CD4-positive, alpha-beta T cell treated with Interleukin-10 for 1 hour (primary cell): ENCODE measurements around the gene SMPX.
"Not testable (repeated sequence)": the region's sequence is repeated elsewhere in the genome, so short reads cannot be mapped to it uniquely, and the experiment has no call there.

ENCODE experiments used
- DNase-seq: peaks from one replicate; pipeline ENCODE4 v3.0.0-alpha.2; 2020

SMPX gene

DNA sequence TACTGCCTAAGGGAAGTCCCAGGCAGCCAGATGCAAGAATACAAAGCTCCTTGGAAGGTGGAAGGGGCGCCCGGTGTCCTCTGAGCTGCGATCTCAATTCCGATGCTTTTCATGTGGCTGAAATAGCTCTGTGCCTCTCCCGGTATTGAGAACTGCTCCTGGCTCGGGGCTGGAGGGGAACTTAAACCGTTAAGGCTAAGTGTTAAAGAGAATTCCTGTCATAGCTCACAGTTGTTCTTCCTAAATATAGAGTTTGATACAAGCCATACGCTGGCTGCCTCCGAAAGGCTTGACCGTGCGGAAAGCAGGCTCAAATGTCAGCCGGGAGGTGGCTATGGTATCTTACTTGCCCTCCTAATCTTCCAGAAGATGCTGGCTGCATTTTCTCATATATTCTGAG is at the start of gene SMPX:
SMPX (minus strand) TSS at position 157 of the 400 bp plus-strand sequence. CDS start 3,826 bp downstream, outside the sequence.
- no peak for DNase-seq

DNA sequence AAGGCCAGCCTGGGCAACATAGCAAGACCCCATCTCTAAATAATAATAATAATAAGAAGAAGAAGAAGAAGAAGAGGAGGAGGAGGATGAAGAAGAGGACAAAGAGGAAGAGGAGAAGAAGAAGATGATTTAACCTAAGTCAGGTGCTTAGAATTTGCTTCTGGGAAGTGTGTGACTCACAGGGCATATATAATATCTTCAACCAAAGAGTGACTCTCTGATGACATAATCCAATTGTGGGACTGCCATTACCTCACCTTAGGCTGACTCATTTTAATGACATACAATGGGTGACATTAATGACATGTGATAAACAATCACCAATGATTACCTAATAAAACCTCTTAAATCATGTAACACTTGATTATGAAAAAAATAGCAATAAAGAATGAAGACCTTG is 48.8 kb upstream of the SMPX start:
- DNase-seq, result no peak

DNA sequence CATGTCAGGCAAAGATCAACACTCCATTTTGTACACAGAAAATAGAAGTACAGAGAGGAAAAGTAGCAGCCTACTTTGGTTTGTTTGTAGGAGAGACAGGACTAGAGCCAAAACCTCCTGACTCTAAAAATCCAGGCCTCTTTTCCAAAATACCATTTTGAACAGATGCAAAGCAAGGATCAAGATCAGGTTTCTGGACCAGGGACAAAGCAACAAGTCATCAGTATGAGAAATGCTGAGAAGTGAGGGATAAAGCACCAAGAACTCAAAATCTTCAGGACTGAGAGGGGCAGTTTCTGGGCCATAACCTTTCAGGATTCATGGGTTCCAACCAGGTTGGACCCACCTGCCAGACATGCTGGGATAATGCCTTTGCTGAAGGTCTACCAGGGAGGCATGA is 44.9 kb upstream of the SMPX start:
- no peak for DNase-seq

DNA sequence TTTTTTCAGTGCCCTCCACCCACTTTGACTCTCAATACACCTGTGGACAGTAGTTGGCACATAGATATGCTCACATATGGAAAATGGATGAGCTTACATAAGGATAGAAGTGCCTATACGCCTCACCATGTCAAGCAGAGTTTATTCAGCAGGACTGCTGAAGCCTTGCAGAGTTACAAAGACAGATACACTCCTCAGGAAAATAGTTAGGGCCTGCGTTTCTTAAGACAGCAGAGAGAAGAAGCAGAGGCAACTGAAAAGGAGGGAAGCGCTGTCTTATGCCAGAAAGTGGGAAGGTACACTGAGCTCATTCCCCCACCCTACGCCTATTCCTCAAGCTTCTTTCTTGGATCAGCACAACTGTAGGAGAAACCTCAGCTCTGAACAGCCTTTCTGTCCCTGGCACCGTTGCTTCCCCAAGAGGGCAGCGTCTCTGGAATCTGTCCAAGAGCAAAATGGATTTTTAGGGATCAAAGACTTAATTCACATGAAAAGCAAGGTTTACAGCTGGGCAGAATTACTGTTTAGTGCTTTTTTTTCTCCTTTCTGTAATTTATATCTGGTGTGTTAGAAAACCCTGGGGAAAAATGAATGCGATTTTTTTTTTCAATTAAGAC is 44.2 kb upstream of the SMPX start:
- no peak for DNase-seq

DNA sequence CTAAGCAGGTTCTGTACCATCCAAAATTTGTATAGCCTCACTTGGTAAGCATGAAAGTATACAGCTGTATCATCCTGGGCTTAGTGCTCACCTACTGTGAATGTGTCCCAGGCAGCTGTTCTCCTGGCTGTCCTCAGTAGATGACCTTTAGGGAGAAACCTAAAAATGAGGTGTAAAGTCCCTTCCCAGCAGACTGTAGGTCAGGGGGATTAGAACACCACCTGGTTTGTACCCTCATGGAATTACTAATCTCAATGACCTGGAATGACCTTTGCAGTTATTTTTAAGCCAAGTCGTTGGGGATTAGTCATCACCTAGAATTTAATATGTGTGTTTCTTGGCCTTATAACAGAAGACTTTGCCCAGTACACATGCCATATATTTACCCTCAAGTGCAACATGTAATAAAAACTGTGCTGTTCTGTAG is 42.4 kb upstream of the SMPX start:
- no peak for DNase-seq

DNA sequence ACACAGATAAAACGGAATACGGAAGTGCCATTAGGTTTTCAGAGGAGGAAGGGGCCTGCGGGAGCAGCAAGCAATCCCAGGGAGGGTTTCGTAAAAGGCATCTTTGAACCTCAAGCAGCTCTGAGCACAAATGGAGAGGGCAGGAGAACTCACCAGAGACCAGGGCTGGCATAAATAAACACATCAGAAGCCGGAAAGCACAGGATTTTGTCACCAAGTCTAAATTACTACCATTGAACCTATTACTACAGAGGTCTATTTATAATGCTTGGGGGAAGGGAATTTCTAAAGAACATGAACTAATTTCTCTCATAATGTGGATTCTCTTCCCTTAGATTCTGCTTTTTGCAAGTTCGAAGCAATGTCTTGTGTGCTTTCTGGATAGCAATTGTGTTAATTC is 41.9 kb upstream of the SMPX start:
- DNase-seq, result no peak

DNA sequence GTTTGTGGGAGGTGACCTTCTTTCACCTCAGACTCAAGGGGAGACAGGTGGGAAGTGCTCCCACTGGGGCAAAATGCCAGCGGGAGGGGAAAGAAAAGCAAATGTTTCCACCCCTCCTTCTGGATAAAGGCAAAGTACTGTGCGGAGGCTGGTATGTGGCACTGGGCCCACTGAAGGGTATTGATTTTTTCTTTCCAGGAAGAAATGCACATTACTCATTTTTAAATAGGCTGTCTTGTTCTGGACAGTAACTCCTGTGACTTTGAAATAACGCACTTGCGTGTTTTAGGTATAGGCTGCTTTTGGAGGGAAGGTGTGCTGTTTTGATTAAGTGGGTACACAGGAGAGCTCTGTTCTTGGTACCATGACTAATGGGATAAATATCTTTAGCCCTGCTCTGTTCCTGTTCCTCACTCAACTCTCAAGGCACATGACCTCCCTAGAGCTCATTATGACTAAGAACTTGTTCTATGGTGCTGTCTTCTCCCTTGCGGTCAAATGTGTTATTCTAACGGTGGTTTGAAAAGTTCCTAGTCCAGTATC is 40.8 kb upstream of the SMPX start:
- no peak for DNase-seq

DNA sequence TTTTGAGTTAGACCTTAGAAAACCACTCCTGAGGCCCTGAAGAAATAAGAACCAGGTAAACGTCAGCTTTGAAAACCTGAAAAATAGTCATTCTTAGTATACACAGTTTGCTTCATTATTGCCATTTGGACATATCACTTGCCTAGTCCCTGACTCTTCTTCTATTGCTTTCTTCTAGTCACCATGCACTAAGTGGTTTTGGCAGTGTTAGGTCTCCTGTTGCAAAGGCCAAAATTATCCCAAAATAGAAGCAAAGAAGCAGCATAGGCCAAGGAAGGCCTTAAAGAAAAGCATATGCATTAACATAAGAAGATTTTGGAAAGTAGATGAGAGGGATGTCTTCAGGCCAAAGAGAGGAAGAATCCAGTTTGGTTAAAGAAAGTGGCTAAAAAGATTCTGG is 24.1 kb upstream of the SMPX start:
- no peak for DNase-seq

DNA sequence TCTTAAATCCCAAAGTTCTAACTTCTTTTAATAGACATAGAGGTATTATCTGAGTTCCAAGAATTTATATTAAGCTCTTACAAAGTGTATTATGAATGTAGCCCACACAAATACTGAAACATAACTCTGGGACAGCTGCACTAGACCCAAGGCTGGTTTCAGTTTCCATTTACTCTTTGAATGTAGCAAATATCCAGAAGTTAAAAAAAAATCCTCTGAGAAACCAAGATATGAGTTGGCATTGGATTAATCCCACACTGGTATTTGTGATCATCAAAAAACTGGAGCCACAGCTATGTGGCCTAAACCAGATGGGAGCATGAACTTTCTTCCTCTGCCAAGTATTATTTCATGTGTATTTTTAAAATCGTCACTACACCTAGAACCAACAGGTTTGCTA is 23.6 kb upstream of the SMPX start:
- no peak for DNase-seq

DNA sequence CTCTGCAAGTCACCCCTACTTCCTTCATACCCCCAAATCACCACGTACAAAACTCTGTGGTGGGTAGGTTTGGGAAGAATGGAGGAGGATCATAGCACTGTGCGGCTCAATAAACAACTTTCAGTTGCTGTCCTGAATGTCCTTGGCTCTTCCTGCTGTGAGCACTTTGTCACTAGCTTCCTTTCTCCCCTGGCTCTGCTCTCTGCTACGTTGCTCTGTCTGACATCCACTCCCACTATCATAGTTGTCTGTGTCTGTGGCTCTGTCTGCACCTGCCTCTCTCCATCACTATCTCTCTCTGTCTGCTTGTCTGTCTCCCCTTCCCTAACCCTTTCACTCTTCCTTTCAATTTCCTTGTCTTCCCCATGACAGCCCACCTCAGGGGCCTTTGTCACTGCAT is 21.2 kb upstream of the SMPX start:
- no peak for DNase-seq

DNA sequence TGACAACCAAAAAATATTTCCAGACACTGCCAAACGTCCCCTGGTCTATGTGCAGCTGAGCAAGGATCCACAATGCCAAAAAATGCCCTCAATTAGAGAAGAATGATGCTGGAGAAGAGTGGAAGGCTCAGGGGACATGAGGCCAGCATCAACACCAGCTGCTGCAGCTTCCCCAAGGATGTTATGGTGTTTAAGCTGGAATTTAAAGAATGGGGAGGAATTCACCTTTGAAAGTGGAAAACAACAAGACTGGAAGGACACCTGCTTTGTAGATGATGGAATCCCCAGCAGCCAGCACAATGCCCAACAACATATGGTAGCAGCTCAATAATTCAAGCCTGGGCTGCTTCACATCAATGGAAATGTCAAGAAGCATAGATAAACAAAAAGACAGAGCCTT is 20.3 kb upstream of the SMPX start:
- DNase-seq, result no peak

DNA sequence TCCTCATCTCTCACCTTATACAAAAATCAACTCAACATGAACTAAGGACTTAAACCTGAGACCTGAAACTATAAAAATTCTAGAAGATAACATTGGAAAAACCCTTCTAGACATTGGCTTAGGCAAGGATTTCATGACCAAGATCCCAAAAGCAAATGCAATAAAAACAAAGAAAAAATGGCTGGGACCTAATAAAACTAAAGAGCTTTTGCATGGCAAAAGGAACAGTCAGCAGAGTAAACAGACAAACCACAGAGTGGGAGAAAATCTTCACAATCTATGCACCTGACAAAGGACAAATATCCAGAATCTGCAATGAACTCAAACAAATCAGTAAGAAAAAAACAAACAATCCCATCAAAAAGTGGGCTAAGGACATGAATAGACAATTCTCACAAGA is 17.2 kb upstream of the SMPX start:
- not testable (repeated sequence) for DNase-seq

DNA sequence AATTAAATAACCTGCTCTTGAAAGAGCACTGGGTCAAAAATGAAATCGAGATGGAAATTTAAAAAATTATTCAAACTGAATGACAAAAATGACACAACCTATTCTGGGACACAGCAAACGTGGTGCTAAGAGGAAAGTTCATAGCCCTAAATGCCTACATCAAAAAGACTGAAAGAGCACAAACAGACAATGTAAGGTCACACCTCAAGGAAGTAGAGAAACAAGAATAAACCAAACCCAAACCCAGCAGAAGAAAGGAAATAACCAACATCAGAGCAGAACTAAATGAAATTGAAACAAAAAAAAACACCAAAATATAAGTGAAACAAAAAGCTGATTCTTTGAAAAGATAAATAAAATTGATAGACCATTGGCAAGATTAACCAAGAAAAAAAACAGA is 15.1 kb upstream of the SMPX start:
- DNase-seq, result not testable (repeated sequence)

DNA sequence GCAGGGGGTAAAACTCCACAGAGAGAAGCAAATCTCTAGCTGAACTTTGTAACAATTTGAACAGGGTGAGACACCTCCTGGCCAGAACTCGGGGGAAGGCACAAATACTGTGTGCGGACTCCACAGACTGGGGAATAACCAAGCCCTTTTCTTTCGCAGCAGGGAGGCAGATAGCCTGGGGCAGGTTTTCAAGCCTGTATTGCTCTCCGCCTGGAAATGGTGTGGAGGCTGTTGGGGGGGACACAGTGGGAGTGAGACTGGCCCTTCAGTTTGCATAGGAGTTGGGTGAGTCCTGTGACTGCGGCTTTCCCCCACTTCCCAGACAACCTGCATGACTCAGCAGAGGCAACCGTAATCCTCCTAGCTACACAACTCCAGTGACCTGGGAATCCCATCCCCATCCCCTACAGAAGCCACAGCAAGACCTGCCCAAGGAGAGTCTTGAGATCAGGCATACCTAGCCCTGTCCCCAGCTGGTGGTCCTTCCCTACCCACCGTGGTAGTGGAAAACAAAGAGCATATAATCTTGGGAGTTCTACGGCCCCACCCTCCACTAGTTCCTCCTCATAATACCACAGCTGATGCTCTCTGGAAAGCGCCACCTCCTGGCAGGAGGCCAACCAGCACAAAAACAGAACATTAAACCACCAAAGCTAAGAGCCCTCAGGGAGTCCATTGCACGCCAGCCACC is 12.9 kb upstream of the SMPX start:
- no peak for DNase-seq

DNA sequence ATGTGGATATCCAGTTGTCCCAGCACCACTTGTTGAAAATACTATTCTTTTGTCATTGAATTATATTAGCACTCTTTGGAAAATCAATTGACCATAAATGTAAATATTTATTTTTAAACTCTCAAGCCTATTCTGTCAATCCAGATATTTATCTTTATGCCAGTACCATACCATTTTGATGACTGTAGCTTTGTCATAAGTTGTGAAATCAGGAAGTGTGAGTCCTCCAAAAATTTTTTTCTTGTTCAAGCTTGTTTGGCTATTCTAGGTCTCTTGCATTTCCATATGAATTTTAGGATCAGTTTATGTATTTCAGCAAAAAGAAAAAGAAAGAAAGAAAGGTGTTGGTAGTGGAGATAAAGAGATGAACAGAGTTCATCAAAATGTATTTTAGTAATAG is 8.2 kb upstream of the SMPX start:
- DNase-seq, result no peak

DNA sequence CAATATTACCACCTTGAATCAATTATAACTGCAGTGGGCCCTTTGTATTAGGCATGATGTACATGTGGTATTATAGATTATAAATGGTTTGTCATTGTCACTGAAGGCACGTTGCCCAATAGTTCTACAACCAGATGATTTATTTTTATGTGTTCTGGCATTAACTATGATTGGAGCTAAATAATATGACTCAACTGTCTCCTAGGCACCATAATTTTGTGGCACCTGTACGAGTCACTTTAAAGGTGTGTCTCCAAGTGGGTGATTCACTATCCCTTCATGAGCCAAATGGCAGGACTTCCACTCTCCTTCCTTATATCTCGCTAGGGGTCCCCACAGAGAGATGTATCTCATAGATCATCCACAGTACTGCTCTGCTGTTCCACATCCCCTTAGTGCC is 6.1 kb upstream of the SMPX start:
- no peak for DNase-seq

DNA sequence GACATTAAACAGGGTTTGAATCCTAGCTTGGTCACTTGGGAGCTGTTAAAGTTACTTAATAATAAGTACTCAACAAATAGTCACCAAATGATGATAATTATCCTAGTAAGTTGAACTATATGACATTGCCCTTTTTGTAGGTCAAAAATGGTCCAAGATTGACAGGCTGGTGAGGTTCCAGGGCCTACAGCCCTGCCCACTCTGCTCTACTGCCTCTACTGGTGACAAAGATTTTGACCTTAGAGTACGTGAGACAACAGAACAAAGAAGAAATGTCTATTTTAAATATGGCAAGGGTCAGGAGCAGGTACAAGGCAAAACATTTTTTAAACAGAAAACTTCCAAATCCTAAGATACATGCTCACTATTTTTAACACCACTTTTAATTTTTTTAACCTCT is 572 bp upstream of the SMPX start:
- no peak for DNase-seq

DNA sequence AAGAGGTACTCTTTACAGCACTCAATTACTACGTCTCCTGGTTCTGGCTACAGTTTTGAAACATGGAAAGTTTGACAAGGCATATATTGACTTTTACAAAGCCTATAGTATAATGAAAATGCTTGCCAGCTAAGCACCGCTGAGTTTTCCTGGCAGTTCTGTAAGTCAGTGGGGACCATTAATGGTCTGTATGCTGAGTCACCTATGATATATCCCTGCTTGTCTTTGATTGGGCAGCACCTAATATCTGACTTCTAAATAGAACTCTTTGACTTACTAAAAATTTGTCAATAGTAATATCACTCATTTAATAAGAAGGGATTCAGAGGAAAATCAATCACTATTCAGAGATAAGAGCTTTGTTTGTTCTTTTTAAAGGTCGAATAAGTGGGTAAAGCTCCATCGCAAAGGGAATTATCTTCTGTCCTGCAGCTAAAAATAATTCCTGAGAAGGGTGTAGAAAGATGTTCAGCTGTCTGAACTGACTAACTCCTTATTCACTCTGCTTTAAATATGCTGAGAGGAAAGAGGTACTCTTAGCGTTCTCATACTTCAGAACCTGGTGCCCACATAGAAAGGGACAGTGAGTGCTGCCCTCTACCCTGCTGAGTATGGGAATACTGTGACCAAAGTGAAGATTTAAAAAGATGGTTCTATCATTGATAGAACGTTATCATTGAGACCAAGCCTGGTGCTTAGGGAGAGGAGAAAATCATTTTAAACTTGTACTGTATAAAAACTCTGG is 959 bp downstream of the SMPX start:
- DNase-seq, result no peak

DNA sequence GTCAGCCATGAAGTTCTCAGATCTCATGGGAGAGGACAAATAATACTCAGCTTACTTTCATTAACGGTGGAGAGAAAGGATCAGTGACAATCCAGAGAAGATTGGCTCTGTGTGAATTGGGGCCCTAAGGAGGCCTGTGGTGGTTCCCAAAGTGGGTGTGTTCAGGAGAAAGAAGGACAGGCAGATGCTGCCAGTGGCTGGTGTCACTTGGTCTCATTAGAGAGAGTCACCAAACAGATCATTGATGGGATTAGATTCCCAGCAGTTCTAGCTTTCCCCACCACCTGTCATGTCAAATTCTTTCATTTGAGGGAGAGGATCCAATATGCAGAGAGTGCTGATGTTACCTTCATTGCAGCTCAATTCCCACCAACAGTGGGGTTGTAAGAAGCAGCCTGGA is 8.0 kb downstream of the SMPX start:
- no peak for DNase-seq

DNA sequence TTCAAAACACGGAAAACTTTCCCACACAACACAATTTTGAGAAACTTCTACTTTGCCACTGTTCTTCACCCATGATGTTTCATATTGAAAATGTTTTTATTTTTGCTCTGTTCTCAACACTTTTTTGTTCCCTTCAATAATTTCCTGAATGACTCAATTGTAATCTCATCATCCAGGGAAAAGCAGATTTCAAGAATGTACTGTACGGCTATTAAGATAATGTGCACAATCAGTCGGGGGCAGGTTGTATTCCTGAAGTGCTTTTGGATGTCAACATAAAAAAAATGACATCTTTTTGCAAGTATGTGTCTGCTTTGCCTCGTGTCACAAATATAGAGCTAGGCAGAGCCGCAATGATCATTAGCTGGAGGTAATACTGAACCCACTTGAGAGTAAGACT is 9.7 kb downstream of the SMPX start:
- no peak for DNase-seq

DNA sequence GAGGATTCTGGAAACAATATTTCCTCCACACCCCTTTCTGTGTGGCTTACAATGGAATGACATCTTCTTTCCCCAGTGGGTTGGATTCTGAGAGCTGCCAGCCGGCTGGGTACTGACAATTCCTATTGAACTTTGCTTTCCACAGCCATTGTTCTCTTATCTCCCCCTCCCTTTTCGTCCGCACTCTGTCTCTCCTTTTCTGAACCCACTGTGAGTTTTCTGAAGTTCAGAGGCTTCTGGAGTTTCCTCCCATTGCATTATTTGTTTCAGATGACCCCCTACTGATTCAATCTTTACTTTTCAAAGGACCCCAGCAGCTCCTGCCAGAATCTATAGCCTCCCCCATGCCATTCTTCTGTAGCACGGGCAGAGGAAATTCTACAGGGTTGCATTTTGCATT is 10.4 kb downstream of the SMPX start:
- no peak for DNase-seq

DNA sequence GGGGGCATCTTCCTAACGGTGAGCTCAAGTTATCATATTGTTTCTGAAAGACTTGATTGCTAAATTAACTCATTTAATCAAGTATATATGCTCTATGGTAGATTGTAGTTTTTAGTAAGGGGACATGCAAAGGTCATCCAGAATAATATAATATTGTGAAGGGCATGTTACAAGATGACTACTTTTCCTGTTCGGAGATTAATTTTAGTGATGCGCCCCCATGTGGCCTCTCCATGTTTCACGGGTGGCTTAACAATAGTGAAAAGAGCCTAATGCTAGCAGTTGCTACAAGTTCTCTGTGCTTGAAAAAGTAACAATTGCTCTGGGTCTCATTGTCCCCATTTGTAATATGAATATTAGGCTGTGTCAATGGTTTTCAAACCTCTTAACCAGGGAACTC is 12.2 kb downstream of the SMPX start:
- DNase-seq, result peak; percentile 31

DNA sequence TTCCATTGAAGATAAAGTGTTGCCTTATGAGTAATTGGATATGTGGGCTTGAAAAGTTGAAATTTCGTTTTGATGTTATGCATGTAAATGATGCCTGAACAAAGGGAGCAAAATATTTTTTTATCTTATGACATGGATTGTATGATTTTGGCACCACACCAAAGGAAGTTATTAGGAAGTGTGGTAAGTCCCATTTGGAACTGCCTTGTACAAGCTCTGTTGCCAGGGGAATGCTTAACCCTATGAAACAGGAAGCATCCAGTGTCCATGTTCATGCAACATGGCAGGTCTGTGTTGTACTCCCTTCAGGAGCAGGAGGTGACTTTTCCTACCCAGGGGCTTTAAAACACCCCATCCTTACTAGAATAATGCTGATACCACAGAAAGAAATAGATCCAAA is 13.2 kb downstream of the SMPX start:
- no peak for DNase-seq

DNA sequence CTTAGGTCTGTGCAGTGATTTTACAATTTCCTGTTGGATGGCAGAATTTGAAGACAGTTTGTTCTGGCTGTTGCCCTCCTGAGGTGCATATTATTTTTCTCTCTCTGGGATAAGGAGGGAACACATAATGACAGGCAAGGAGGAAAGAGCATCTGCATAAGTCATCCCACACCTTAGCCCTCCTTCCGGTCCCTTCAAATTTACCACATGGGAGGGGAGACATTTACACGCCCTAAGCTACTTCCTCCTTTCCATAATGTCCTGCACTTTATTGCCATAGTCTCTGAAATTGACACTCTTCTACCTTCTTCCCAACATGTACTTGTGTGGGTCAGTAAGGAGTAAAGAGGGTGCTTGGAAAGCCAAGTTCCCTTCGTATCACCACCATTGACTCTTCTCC is 13.9 kb downstream of the SMPX start:
- DNase-seq, result no peak
